Astrocyte (in vitro differentiated cells and primary cell): ENCODE data around the gene NCOA1. TPM values are rescaled to one million over a fixed set of nuclear protein-coding genes. Genes with fewer than 3 reads are reported as not detected.
A peak's percentile ranks its signal among the peaks of the same experiment; 100 is the strongest.

Experiments used
- DNase-seq: peaks from one replicate; pipeline ENCODE4 v3.0.0-alpha.2; 2010; ENCODE audit warnings: low read depth
- FAIRE-seq: peaks from 2 replicates; lab custom pipeline; 2011; peaks lifted over from hg19 to GRCh38; lab: Jason Lieb, UNC
- H2AFZ ChIP-seq: 2 replicates; pipeline ENCODE4 v1.6.0; 2012; ENCODE audit warnings: low read depth, low read length, inconsistent platforms
- H3K27ac ChIP-seq: 2 replicates; pipeline ENCODE4 v1.5.1; 2011; ENCODE audit warnings: low read depth, low read length, inconsistent platforms
- H3K27me3 ChIP-seq: 2 replicates; pipeline ENCODE4 v1.6.0; 2011; ENCODE audit warnings: low read length, inconsistent platforms; ENCODE audit not compliant: insufficient read depth
- H3K36me3 ChIP-seq: 2 replicates; pipeline ENCODE4 v1.5.1; 2011; ENCODE audit warnings: low read length, inconsistent platforms; ENCODE audit not compliant: insufficient read depth
- H3K4me1 ChIP-seq: 2 replicates; pipeline ENCODE4 v1.5.1; 2011; ENCODE audit warnings: low read length, inconsistent platforms; ENCODE audit not compliant: insufficient read depth
- H3K4me2 ChIP-seq: 2 replicates; pipeline ENCODE4 v1.6.0; 2012; ENCODE audit warnings: low read length, inconsistent platforms
- H3K4me3 ChIP-seq: 2 replicates; pipeline ENCODE4 v1.5.1; 2011; ENCODE audit warnings: low read depth, mild to moderate bottlenecking, low read length, inconsistent platforms; ENCODE audit not compliant: insufficient read depth
- H3K79me2 ChIP-seq: 2 replicates; pipeline ENCODE4 v1.6.0; 2012; ENCODE audit warnings: mild to moderate bottlenecking, low read length, inconsistent platforms; ENCODE audit not compliant: insufficient read depth
- H3K9ac ChIP-seq: 2 replicates; pipeline ENCODE4 v1.6.0; 2012; ENCODE audit warnings: mild to moderate bottlenecking, low read length, inconsistent platforms
- H3K9me3 ChIP-seq: 2 replicates; pipeline ENCODE4 v1.5.1; 2012; ENCODE audit warnings: low read depth, mild to moderate bottlenecking, low read length, inconsistent platforms; ENCODE audit not compliant: insufficient read depth
- H4K20me1 ChIP-seq: 2 replicates; pipeline ENCODE4 v1.6.0; 2012; ENCODE audit warnings: low read length, inconsistent platforms; ENCODE audit not compliant: insufficient read depth
- H3K27ac Mint-ChIP-seq: one replicate; pipeline ENCODE4 v1.8.0; 2021; ENCODE audit warnings: mild to moderate bottlenecking, mixed read lengths; ENCODE audit not compliant: unreplicated experiment
- H3K27me3 Mint-ChIP-seq: one replicate; pipeline ENCODE4 v1.8.0; 2021; ENCODE audit warnings: low read depth, mixed read lengths; ENCODE audit not compliant: unreplicated experiment
- H3K36me3 Mint-ChIP-seq: one replicate; pipeline ENCODE4 v1.8.0; 2021; ENCODE audit warnings: low read depth, mixed read lengths; ENCODE audit not compliant: unreplicated experiment
- H3K4me1 Mint-ChIP-seq: one replicate; pipeline ENCODE4 v1.8.0; 2021; ENCODE audit warnings: low read depth, mixed read lengths; ENCODE audit not compliant: unreplicated experiment
- H3K4me3 Mint-ChIP-seq: one replicate; pipeline ENCODE4 v1.8.0; 2021; ENCODE audit warnings: mild to moderate bottlenecking, moderate library complexity, mixed read lengths; ENCODE audit not compliant: unreplicated experiment
- H3K9me3 Mint-ChIP-seq: one replicate; pipeline ENCODE4 v1.8.0; 2021; ENCODE audit warnings: mild to moderate bottlenecking, mixed read lengths; ENCODE audit not compliant: unreplicated experiment
- EZH2 ChIP-seq: IDR thresholded peaks from 2 replicates; pipeline ENCODE4 v1.6.1; 2012; ENCODE audit warnings: mild to moderate bottlenecking, low read length, inconsistent platforms; ENCODE audit not compliant: insufficient read depth
- total RNA-seq: library from RNA; stranded (reverse); gene quantifications from 2 replicates; pipeline ENCODE4 v1.2.1, GENCODE V29; 2021
- TF ChIP-seq, protein P1 (sequence below): IDR thresholded peaks from 2 replicates; pipeline ENCODE4 v1.5.1; 2011; ENCODE audit warnings: low read depth, mild to moderate bottlenecking, inconsistent platforms, low read length, moderate library complexity; ENCODE audit not compliant: insufficient read depth

Gene NCOA1
- total RNA-seq, 1 donor from 2014 or later, result 14.7 TPM

DNA sequence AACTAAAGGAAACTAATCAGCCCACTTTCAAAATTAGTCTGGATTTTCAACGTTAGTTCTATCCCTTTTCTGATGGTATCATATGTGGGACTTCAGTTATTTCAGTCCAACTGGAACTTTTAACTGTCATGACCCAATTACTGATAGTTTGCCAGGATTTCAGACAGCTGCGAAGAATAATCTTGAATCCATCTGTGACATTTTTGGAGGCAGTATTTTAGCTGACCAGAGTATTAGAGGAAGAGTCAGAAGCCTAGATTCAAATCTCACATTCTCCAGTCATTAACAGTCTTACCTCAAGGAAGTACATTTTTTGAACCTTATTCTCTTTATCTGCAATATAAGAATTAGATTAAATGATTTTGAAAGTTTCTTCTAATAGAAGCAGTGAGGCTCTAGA is 220.8 kb downstream of the NCOA1 start:
- H2AFZ ChIP-seq, result no peak overlapping the region
- no peaks in the 10 kb centered on the region for H3K27me3 Mint-ChIP-seq
- peaks cover 4% of the 10 kb centered on the region for H3K4me1 ChIP-seq
- H3K9me3 Mint-ChIP-seq, result no peaks in the 10 kb centered on the region
- H3K27me3 ChIP-seq, result no peaks in the 10 kb centered on the region
- H3K36me3 Mint-ChIP-seq, result peaks cover 11% of the 10 kb centered on the region
- H3K79me2 ChIP-seq, result no peaks in the 10 kb centered on the region
- H3K9ac ChIP-seq, result no peak overlapping the region
- H3K36me3 ChIP-seq, result no peaks in the 10 kb centered on the region
- peak; percentile 17 for FAIRE-seq
- H3K27ac Mint-ChIP-seq, result no peak overlapping the region
- no peak for DNase-seq
- no peak overlapping the region for H3K27ac ChIP-seq
- no peak overlapping the region for H3K4me2 ChIP-seq
- no peak overlapping the region for H3K4me3 Mint-ChIP-seq
- no peaks in the 10 kb centered on the region for H4K20me1 ChIP-seq
- no peak overlapping the region for H3K4me3 ChIP-seq
- TF ChIP-seq EZH2, result no peak
- no peaks in the 10 kb centered on the region for H3K9me3 ChIP-seq
- H3K4me1 Mint-ChIP-seq, result peaks cover 11% of the 10 kb centered on the region

DNA sequence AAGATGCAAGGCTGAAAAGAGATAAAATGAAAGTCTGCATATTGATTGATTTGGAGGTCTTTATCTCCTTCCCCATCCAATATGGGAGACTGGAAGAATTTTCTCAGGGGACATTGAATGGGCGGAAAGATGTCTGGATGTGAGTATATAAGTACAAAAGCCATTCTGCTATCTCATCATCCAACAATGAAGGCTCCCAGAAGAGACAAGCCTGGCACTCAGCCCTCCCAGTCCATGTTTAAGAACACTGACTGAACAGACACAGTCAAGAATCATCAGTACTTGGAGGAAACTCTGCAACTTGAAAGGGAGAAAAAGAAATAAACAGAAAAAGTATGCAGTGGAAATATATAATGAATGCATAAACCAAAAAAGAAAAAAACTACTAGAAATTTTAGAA is 221.2 kb downstream of the NCOA1 start:
- H3K4me1 ChIP-seq, result peaks cover 4% of the 10 kb centered on the region
- no peak overlapping the region for H3K9ac ChIP-seq
- Mint-ChIP-seq H3K4me1 (peaks cover 11% of the 10 kb centered on the region), H3K27me3 (no peaks in the 10 kb centered on the region), H3K9me3 (no peaks in the 10 kb centered on the region), H3K36me3 (peaks cover 11% of the 10 kb centered on the region), H3K4me3 (no peak overlapping the region), H3K27ac (no peak overlapping the region)
- H3K79me2 ChIP-seq, result no peaks in the 10 kb centered on the region
- H3K9me3 ChIP-seq, result no peaks in the 10 kb centered on the region
- H3K4me3 ChIP-seq, result no peak overlapping the region
- no peaks in the 10 kb centered on the region for H3K27me3 ChIP-seq
- H3K27ac ChIP-seq, result no peak overlapping the region
- no peak for FAIRE-seq
- no peaks in the 10 kb centered on the region for H4K20me1 ChIP-seq
- H3K36me3 ChIP-seq, result no peaks in the 10 kb centered on the region
- H3K4me2 ChIP-seq, result no peak overlapping the region
- no peak for DNase-seq
- H2AFZ ChIP-seq, result no peak overlapping the region
- TF ChIP-seq EZH2, result no peak
- TF ChIP-seq, protein P1, sequence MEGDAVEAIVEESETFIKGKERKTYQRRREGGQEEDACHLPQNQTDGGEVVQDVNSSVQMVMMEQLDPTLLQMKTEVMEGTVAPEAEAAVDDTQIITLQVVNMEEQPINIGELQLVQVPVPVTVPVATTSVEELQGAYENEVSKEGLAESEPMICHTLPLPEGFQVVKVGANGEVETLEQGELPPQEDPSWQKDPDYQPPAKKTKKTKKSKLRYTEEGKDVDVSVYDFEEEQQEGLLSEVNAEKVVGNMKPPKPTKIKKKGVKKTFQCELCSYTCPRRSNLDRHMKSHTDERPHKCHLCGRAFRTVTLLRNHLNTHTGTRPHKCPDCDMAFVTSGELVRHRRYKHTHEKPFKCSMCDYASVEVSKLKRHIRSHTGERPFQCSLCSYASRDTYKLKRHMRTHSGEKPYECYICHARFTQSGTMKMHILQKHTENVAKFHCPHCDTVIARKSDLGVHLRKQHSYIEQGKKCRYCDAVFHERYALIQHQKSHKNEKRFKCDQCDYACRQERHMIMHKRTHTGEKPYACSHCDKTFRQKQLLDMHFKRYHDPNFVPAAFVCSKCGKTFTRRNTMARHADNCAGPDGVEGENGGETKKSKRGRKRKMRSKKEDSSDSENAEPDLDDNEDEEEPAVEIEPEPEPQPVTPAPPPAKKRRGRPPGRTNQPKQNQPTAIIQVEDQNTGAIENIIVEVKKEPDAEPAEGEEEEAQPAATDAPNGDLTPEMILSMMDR, result no peak

DNA sequence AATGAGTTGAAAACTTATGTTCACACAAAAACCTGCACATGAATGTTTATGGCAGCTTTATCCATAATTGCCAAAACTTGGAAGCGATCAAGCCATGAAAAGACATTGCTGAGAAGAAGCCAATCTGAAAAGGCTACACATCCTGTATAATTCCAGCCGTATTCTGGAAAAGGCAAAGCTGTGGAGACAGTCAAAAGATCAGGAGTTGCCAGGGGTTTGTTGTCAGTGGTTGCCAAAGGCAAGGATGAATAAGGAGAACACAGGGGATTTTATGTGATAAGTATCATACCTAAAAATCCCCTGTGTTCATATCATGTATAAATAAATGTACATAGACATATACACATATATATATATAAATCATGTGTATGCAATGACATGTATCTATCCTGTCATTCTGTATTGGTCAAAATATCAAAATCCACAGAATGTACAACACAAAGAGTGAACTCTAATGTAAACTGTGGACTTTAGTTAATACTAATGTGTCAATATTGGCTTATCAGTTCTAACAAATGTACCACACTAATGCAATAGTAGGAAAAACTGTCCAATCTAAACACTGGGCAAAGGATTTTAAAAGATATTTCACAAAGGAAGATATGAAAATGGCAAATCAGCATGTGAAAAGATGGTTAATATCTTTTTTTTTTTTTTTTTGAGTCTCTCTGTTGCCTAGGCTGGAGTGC is 226.4 kb downstream of the NCOA1 start:
- peaks cover 8% of the 10 kb centered on the region for H3K4me1 ChIP-seq
- no peak for FAIRE-seq

More for the DNA sequence above, 226.4 kb downstream of the NCOA1 start:
- Mint-ChIP-seq H3K4me1 (peaks cover 10% of the 10 kb centered on the region), H3K27ac (no peak overlapping the region), H3K36me3 (peaks cover 8% of the 10 kb centered on the region), H3K4me3 (no peak overlapping the region), H3K9me3 (no peaks in the 10 kb centered on the region), H3K27me3 (no peaks in the 10 kb centered on the region)
- Histone ChIP-seq H3K36me3 (no peaks in the 10 kb centered on the region), H3K79me2 (no peaks in the 10 kb centered on the region), H3K27ac (no peak overlapping the region), H2AFZ (no peak overlapping the region), H3K9me3 (no peaks in the 10 kb centered on the region), H3K4me2 (no peak overlapping the region), H3K27me3 (no peaks in the 10 kb centered on the region), H3K4me3 (no peak overlapping the region), H4K20me1 (no peaks in the 10 kb centered on the region), H3K9ac (no peak overlapping the region)
- no peak for DNase-seq
- no peak for TF ChIP-seq EZH2
